ENCODE measurements around the gene GALR1.

Gene GALR1

DNA sequence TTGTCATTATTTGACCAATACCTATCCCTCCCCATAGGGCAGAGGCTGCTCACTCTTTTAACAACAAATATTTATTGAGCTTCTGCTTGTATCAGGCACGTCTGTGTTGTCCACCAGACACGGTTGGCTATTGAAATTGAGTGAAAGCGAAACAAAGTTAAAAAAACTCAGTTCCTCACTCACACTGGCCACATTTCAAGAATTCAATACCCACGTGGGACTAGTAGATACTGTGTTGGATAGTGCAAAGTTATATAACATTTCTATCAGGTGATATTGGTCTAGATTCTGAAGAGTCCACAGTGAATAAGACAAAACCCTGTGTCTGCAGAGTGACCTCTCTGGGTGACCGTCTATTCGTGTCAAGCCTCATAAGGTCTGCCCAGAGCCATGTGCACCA lies 43.9 kb upstream of the GALR1 start:
- peaks cover 9% of the 10 kb centered on the region for H3K27me3 Mint-ChIP-seq (ENCODE audit: low read depth)
- no peaks in the 10 kb centered on the region for H3K9me3 Mint-ChIP-seq
- H3K4me3 Mint-ChIP-seq = no peak overlapping the region
- H3K36me3 Mint-ChIP-seq (ENCODE audit: low read depth) = no peaks in the 10 kb centered on the region
- H3K27ac Mint-ChIP-seq = no peak overlapping the region
- H3K4me1 Mint-ChIP-seq = peaks cover 24% of the 10 kb centered on the region
- no peak for TF ChIP-seq CTCF (IDR thresholded peaks at IDR 0.05; ENCODE audit: unreplicated experiment in 3 of 3)

GRCh38 chr18:77206676-77207374 lies 42.8 kb upstream of the GALR1 start:
- Mint-ChIP-seq H3K4me1 (peaks cover 28% of the 10 kb centered on the region), H3K36me3 (ENCODE audit: low read depth) (no peaks in the 10 kb centered on the region), H3K9me3 (no peaks in the 10 kb centered on the region), H3K27ac (peak overlapping the region in 2 of 3 experiments; percentile 43 to 44), H3K4me3 (no peak overlapping the region), H3K27me3 (ENCODE audit: low read depth) (peaks cover 9% of the 10 kb centered on the region)
- TF ChIP-seq CTCF (IDR thresholded peaks at IDR 0.05; ENCODE audit: unreplicated experiment in 3 of 3) = no peak

- peak in 2 of 3 experiments; percentile 20 to 30 for TF ChIP-seq CTCF (IDR thresholded peaks at IDR 0.05; ENCODE audit: unreplicated experiment in 3 of 3)
- Mint-ChIP-seq H3K9me3 (no peaks in the 10 kb centered on the region), H3K4me1 (peaks cover 29% of the 10 kb centered on the region), H3K27me3 (ENCODE audit: low read depth) (peaks cover 9% of the 10 kb centered on the region), H3K27ac (peak overlapping the region in 1 of 3 experiments; percentile 43), H3K36me3 (ENCODE audit: low read depth) (no peaks in the 10 kb centered on the region), H3K4me3 (no peak overlapping the region)
These were observed 42.1 kb upstream of the GALR1 start for GRCh38 chr18:77207540-77207939.

DNA sequence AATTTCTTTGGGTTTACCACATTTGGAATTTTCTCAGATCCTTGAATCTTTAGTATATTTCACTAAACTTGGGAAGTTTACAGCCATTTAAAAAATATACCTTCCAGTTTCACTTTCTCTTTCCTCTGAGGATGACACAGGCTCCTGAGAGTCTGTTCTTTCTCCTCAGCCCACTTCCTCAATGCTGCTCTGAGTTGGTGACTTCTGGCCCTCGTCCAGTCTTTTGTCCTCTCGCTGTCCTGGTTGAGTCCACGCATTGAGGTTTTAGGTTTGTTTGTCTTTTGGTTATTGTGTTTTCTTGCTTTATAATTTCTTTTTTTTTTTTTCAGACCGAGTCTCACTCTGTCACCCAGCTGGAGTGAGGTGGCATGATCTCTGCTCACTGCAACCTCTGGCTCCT lies 40.7 kb upstream of the GALR1 start:
- Mint-ChIP-seq H3K27me3 (ENCODE audit: low read depth) (peaks cover 5% of the 10 kb centered on the region), H3K9me3 (no peaks in the 10 kb centered on the region), H3K4me3 (no peak overlapping the region)

DNA sequence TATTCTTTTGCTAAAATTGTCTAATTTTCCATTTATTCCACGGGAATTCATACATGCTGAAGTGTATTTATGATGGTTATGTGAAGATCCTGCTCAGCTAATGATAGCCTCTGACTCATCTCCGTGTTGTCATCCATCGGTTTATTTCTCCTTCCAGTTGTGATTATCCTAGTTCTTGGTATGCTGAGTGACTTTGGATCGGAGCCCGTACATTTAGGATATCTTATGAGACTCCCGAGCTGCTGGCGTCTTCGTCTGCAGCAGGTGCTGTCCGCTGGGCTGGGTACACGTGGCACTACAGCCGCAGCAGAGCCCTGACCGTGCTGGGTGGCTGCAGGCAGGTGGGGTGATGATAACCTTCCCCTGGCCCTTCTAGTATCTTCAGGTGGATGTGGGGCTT lies 40.1 kb upstream of the GALR1 start:
- Mint-ChIP-seq H3K9me3 (no peaks in the 10 kb centered on the region), H3K4me1 (peaks cover 29% of the 10 kb centered on the region), H3K4me3 (no peak overlapping the region)

More for the DNA sequence above, 40.7 kb upstream of the GALR1 start:
- no peaks in the 10 kb centered on the region for H3K36me3 Mint-ChIP-seq (ENCODE audit: low read depth)
- H3K27ac Mint-ChIP-seq = no peak overlapping the region
- no peak for TF ChIP-seq CTCF (IDR thresholded peaks at IDR 0.05; ENCODE audit: unreplicated experiment in 3 of 3)
- peaks cover 29% of the 10 kb centered on the region for H3K4me1 Mint-ChIP-seq

More for the DNA sequence above, 40.1 kb upstream of the GALR1 start:
- Mint-ChIP-seq H3K27me3 (ENCODE audit: low read depth) (peaks cover 5% of the 10 kb centered on the region), H3K27ac (peak overlapping the region in 1 of 3 experiments; percentile 71), H3K36me3 (ENCODE audit: low read depth) (no peaks in the 10 kb centered on the region)
- no peak for TF ChIP-seq CTCF (IDR thresholded peaks at IDR 0.05; ENCODE audit: unreplicated experiment in 3 of 3)

Measured in nephron (organoid).